OCI-LY7 (cell line): ENCODE results near the gene OR5AU1.

ENCODE experiments used
- CTCF ChIP-seq: fragments of 200-600 bp; sonication (generic); conservative IDR thresholded peaks from 2 replicates; pipeline ENCODE4 v1.5.1; 2014; ENCODE audit warnings: mild to moderate bottlenecking, antibody characterized with exemption, low read length, moderate library complexity, mixed read lengths
- EZH2phosphoT487 ChIP-seq: fragments of 200-600 bp; sonication (generic); IDR thresholded peaks from 2 replicates; pipeline ENCODE4 v1.6.1; 2018; ENCODE audit warnings: low read depth, borderline replicate concordance, mild to moderate bottlenecking, mixed run types, antibody characterized with exemption, low read length, moderate library complexity, mixed read lengths

- TF ChIP-seq CTCF (no peak), EZH2phosphoT487 (no peak)
These were observed 8.0 kb upstream of the OR5AU1 start for GRCh38 chr14:21163871-21164291.
